DMS79 treated with DMSO at 0.1 percent for 48 hours (cell line): Measurements from ENCODE around the gene DUSP15.
A peak's percentile ranks its signal among the peaks of the same experiment; 100 is the strongest.
"Not testable (repeated sequence)": the region's sequence is repeated elsewhere in the genome, so short reads cannot be mapped to it uniquely, and the experiment has no call there.

Experiments
- DNase-seq: peaks from one replicate; lab custom pipeline; 2025; lab: John Stamatoyannopoulos, UW

DUSP15 gene

GRCh38 chr20:31869942-31870725 is at the start of gene DUSP15, which contains the start of gene TTLL9:
Gene DUSP15 (minus strand): TSS chr20:31870527. CDS start chr20:31870337, 190 bp downstream.
Gene TTLL9 (plus strand): TSS chr20:31870634. CDS start chr20:31871127, 493 bp downstream.
- DNase-seq: peak; percentile 42

GRCh38 chr20:31919410-31920155 is 49.3 kb upstream of the DUSP15 start:
- no peak for DNase-seq

GRCh38 chr20:31918466-31919105 is 48.3 kb upstream of the DUSP15 start:
- DNase-seq: no peak

GRCh38 chr20:31917962-31918412 is 47.7 kb upstream of the DUSP15 start:
- DNase-seq: not testable (repeated sequence)

- no peak for DNase-seq
Observed at GRCh38 chr20:31916708-31917107, 46.4 kb upstream of the DUSP15 start.

GRCh38 chr20:31915491-31916280 is 45.4 kb upstream of the DUSP15 start:
- DNase-seq: no peak

- no peak for DNase-seq
Observed at GRCh38 chr20:31914170-31914569, 43.8 kb upstream of the DUSP15 start.

- DNase-seq: no peak
Observed at GRCh38 chr20:31913431-31914157, 43.3 kb upstream of the DUSP15 start.

GRCh38 chr20:31910071-31910803 is 39.9 kb upstream of the DUSP15 start:
- DNase-seq: no peak

- no peak for DNase-seq
Observed at GRCh38 chr20:31909253-31910070, 39.1 kb upstream of the DUSP15 start.

GRCh38 chr20:31908424-31908823 is 38.1 kb upstream of the DUSP15 start:
- no peak for DNase-seq

- DNase-seq: no peak
Observed at GRCh38 chr20:31908016-31908415, 37.7 kb upstream of the DUSP15 start.

- DNase-seq: no peak
Observed at GRCh38 chr20:31907046-31907445, 36.7 kb upstream of the DUSP15 start.

GRCh38 chr20:31906001-31906400 is 35.7 kb upstream of the DUSP15 start:
- DNase-seq: no peak

- no peak for DNase-seq
Observed at GRCh38 chr20:31903627-31904386, 33.5 kb upstream of the DUSP15 start.

- DNase-seq: no peak
Observed at GRCh38 chr20:31901615-31902014, 31.3 kb upstream of the DUSP15 start.

GRCh38 chr20:31897541-31897940 is 27.2 kb upstream of the DUSP15 start:
- DNase-seq: no peak

GRCh38 chr20:31896049-31896448 is 25.7 kb upstream of the DUSP15 start:
- no peak for DNase-seq
